ENCODE results near the gene DCBLD1. TPM values are rescaled to one million over a fixed set of nuclear protein-coding genes. Genes with fewer than 3 reads are reported as not detected.

The DCBLD1 gene
- total and polyA plus RNA-seq, 9 of the 15 experiments (the other 6 are each of a cell fraction or from before 2014, with no cell fraction given): 0.80 to 8.5 (median 6.8) TPM

DNA sequence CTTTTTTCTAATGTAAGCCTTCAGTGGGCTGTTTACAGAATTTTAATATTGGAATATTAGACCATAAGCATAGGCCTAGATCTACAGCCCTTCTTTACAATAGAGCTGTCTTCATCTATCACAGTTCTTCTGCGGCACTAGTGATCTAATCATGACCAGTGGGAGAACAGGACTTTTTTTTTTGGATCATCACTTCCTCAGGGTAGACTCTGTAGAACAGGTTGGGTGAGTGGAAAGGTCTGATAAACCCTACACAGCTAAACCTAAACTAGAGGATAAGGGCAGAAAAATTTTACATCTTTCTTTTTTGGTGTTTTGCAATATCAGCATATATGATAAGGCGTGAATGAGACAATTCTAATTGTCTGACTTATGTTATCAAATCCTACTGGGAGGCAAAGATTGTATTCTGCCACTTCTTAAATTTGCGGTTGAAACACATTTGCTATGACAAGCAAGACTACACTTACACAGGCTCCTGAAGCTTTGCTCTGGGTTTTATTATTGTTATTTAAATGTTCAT lies 67.7 kb downstream of the DCBLD1 start (continued):
- TF ChIP-seq, protein P1, sequence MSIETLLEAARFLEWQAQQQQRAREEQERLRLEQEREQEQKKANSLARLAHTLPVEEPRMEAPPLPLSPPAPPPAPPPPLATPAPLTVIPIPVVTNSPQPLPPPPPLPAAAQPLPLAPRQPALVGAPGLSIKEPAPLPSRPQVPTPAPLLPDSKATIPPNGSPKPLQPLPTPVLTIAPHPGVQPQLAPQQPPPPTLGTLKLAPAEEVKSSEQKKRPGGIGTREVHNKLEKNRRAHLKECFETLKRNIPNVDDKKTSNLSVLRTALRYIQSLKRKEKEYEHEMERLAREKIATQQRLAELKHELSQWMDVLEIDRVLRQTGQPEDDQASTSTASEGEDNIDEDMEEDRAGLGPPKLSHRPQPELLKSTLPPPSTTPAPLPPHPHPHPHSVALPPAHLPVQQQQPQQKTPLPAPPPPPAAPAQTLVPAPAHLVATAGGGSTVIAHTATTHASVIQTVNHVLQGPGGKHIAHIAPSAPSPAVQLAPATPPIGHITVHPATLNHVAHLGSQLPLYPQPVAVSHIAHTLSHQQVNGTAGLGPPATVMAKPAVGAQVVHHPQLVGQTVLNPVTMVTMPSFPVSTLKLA (conservative IDR thresholded peaks at IDR 0.05): no peak
- TF ChIP-seq DDX20 (tag; IDR thresholded peaks at IDR 0.05; ENCODE audit: low read depth): no peak
- no peak for TF ChIP-seq PHF21A (IDR thresholded peaks at IDR 0.05; ENCODE audit: borderline replicate concordance, low read depth)
- TF ChIP-seq ZNF583 (CRISPR knock-in tag; IDR thresholded peaks at IDR 0.05): no peak
- TF ChIP-seq MAFF (IDR thresholded peaks at IDR 0.05; ENCODE audit: low read length): peak; percentile 94
- no peak for TF ChIP-seq SPI1 (IDR thresholded peaks at IDR 0.05; ENCODE audit: borderline replicate concordance, low read depth, low read length)
- no peak for TF ChIP-seq HNRNPH1 (optimal IDR thresholded peaks at IDR 0.05; ENCODE audit: low read depth, low read length)

DNA sequence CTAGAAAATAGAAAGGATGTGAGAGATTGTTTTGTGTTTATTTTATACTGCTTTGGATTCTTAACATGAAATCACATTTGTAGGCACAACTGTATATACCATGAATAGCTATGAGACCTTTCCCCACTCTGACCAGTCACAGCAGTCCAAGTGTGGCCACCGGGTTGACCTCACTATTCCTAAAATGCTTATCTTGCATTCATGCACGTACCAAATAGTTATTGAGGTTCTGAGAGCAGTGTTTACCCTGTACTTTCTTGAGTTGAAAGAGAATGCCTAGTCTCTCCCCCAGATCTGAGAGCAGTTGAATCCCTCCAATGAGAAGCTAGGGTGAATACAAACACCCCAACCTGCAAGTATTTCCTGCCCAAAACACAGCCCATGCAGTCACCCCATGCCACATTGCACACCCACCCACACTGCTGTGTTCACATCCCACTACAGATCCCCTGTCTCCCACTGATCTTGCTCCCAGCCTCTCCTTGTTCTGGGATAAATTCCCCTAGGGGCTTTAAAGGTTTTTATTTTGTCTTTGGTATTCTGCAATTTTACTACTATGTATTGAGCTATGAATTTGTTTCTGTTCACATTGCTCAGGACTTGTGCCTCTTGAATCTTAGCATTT lies 68.3 kb downstream of the DCBLD1 start:
- in situ Hi-C loops (cut with MboI) (loop anchor here (5.0 to 10.0 kb wide), 2 partner anchors 68 to 96 kb away; partner anchors contain the start of gene DCBLD1), intact Hi-C loops (cut with micrococcal nuclease) (loop anchor here (5.0 kb wide), 1 partner anchor 578 kb away; no protein-coding TSS in a partner anchor)
- DNase-seq (ENCODE audit: extremely low read depth in 1 of 4, low spot score in 3 of 4) (no peak), ATAC-seq (peak; percentile 43; the same call in 2 of the 3 replicates), FAIRE-seq (no peak)
- Histone ChIP-seq H3K4me2 (ENCODE audit: insufficient read depth, low read length) (no peak overlapping the region), H3K4me1 (replicated peaks in 1 of 2; ENCODE audit: control insufficient read depth in 2 of 2, insufficient read depth in 2 of 2, low read length in 2 of 2) (peaks cover 0 to 14% of the 10 kb centered on the region in 2 experiments; a peak in 2 of 5 replicates), H3K27ac (ENCODE audit: extremely low read depth, low read depth, low read length) (no peak overlapping the region), H3K9me3 (replicated peaks; ENCODE audit: control insufficient read depth, insufficient read depth, low read depth, low read length) (no peaks in the 10 kb centered on the region), H3K79me2 (ENCODE audit: control insufficient read depth, insufficient read depth, low read length) (no peaks in the 10 kb centered on the region), H3K4me3 (no peak overlapping the region), H2AFZ (ENCODE audit: low read depth, low read length) (no peak overlapping the region), H3K9ac (ENCODE audit: insufficient read depth in 1 of 2, low read depth in 2 of 2, low read length in 2 of 2) (no peak overlapping the region), H4K20me1 (replicated peaks; ENCODE audit: control insufficient read depth, insufficient read depth, low read length) (no peaks in the 10 kb centered on the region), H3K36me3 (ENCODE audit: control insufficient read depth, insufficient read depth, low read length) (peaks cover 10% of the 10 kb centered on the region; the same call in 2 of the 3 replicates), H3K9me1 (ENCODE audit: control insufficient read depth, insufficient read depth, low read length) (no peaks in the 10 kb centered on the region), H3K27me3 (ENCODE audit: control insufficient read depth in 2 of 2, insufficient read depth in 2 of 2, low read length in 2 of 2) (no peaks in the 10 kb centered on the region)
- ChIA-PET CTCF (ENCODE audit: low intra/inter-chr PET ratio) (no interaction called here), POLR2A (interaction anchor here (1.0 kb wide), 1 partner anchor 52 kb away, joined by 3 read pairs; the partner anchor contains the start of gene GOPC)
- 15% methylated on average over 2 of the region's 2 CpGs for WGBS (ENCODE audit: insufficient coverage, low coverage, missing lambda C conversion rate)
- no TSS peak for BruUV-seq (replicated peaks)
- TF ChIP-seq EWSR1 (IDR thresholded peaks at IDR 0.05; ENCODE audit: borderline replicate concordance, low read depth, partially characterized antibody) (no peak), RFX5 (IDR thresholded peaks at IDR 0.05; ENCODE audit: low read depth, low read length) (no peak), ASH1L (IDR thresholded peaks at IDR 0.05; ENCODE audit: borderline replicate concordance, low read depth, partially characterized antibody) (no peak), CBFB (CRISPR knock-in tag; IDR thresholded peaks at IDR 0.05) (no peak), BHLHE40 (IDR thresholded peaks at IDR 0.05; ENCODE audit: low read length) (no peak)
- TF ChIP-seq, protein P2, sequence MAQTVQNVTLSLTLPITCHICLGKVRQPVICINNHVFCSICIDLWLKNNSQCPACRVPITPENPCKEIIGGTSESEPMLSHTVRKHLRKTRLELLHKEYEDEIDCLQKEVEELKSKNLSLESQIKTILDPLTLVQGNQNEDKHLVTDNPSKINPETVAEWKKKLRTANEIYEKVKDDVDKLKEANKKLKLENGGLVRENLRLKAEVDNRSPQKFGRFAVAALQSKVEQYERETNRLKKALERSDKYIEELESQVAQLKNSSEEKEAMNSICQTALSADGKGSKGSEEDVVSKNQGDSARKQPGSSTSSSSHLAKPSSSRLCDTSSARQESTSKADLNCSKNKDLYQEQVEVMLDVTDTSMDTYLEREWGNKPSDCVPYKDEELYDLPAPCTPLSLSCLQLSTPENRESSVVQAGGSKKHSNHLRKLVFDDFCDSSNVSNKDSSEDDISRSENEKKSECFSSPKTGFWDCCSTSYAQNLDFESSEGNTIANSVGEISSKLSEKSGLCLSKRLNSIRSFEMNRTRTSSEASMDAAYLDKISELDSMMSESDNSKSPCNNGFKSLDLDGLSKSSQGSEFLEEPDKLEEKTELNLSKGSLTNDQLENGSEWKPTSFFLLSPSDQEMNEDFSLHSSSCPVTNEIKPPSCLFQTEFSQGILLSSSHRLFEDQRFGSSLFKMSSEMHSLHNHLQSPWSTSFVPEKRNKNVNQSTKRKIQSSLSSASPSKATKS (CRISPR knock-in tag; IDR thresholded peaks at IDR 0.05): no peak
- TF ChIP-seq, protein P3, sequence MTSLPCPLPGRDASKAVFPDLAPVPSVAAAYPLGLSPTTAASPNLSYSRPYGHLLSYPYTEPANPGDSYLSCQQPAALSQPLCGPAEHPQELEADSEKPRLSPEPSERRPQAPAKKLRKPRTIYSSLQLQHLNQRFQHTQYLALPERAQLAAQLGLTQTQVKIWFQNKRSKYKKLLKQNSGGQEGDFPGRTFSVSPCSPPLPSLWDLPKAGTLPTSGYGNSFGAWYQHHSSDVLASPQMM (CRISPR knock-in tag; IDR thresholded peaks at IDR 0.05): no peak
- TF ChIP-seq, protein P4, sequence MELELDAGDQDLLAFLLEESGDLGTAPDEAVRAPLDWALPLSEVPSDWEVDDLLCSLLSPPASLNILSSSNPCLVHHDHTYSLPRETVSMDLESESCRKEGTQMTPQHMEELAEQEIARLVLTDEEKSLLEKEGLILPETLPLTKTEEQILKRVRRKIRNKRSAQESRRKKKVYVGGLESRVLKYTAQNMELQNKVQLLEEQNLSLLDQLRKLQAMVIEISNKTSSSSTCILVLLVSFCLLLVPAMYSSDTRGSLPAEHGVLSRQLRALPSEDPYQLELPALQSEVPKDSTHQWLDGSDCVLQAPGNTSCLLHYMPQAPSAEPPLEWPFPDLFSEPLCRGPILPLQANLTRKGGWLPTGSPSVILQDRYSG (tag; conservative IDR thresholded peaks at IDR 0.05; ENCODE audit: low read depth): no peak
